GM21825 (cell line): Measurements from ENCODE around the gene EXOSC6.
"Not testable (repeated sequence)": the region's sequence is repeated elsewhere in the genome, so short reads cannot be mapped to it uniquely, and the experiment has no call there.

Experiments used
- ATAC-seq: cut with Tn5 transposase; IDR thresholded peaks from one replicate; pipeline ENCODE4 v1.9.1; 2021; ENCODE audit warnings: mild to moderate bottlenecking, moderate library complexity; ENCODE audit not compliant: unreplicated experiment

Gene EXOSC6

GRCh38 chr16:70255574-70255973 is 3.8 kb upstream of the EXOSC6 start:
- no peak for ATAC-seq

GRCh38 chr16:70254965-70255286 is 3.2 kb upstream of the EXOSC6 start:
- no peak for ATAC-seq

- ATAC-seq, result no peak
Observed at GRCh38 chr16:70254180-70254964, 2.6 kb upstream of the EXOSC6 start.

GRCh38 chr16:70253291-70254106 is 1.8 kb upstream of the EXOSC6 start:
- no peak for ATAC-seq

GRCh38 chr16:70252355-70252988 is 732 bp upstream of the EXOSC6 start:
- ATAC-seq, result no peak

- peak; percentile 39 for ATAC-seq
Observed at GRCh38 chr16:70250748-70251628, 752 bp downstream of the EXOSC6 start.

- ATAC-seq, result not testable (repeated sequence)
Observed at GRCh38 chr16:70249697-70250096, 2.0 kb downstream of the EXOSC6 start.

- ATAC-seq, result not testable (repeated sequence)
Observed at GRCh38 chr16:70238773-70239172, 13.0 kb downstream of the EXOSC6 start.

- ATAC-seq, result not testable (repeated sequence)
Observed at GRCh38 chr16:70231831-70232230, 19.9 kb downstream of the EXOSC6 start.

- not testable (repeated sequence) for ATAC-seq
Observed at GRCh38 chr16:70226024-70226423, 25.7 kb downstream of the EXOSC6 start.

- ATAC-seq, result not testable (repeated sequence)
Observed at GRCh38 chr16:70225430-70225829, 26.3 kb downstream of the EXOSC6 start.

GRCh38 chr16:70224645-70225044 is 27.1 kb downstream of the EXOSC6 start:
- not testable (repeated sequence) for ATAC-seq

- ATAC-seq, result not testable (repeated sequence)
Observed at GRCh38 chr16:70223971-70224513, 27.7 kb downstream of the EXOSC6 start.

- ATAC-seq, result not testable (repeated sequence)
Observed at GRCh38 chr16:70223216-70223615, 28.5 kb downstream of the EXOSC6 start.

GRCh38 chr16:70222574-70222973 is 29.2 kb downstream of the EXOSC6 start:
- not testable (repeated sequence) for ATAC-seq

GRCh38 chr16:70218586-70218985 is 33.2 kb downstream of the EXOSC6 start:
- not testable (repeated sequence) for ATAC-seq

- ATAC-seq, result not testable (repeated sequence)
Observed at GRCh38 chr16:70206382-70206781, 45.4 kb downstream of the EXOSC6 start.

- not testable (repeated sequence) for ATAC-seq
Observed at GRCh38 chr16:70204668-70205405, 46.9 kb downstream of the EXOSC6 start.

GRCh38 chr16:70204010-70204409 is 47.7 kb downstream of the EXOSC6 start:
- ATAC-seq, result not testable (repeated sequence)
